ENCODE measurements around the gene SIMC1.

SIMC1 gene

GRCh38 chr5:176371621-176372539 lies 133.7 kb downstream of the SIMC1 start:
- H3K4me3 ChIP-seq (ENCODE audit: low read depth, low read length): no peak overlapping the region
- TF ChIP-seq, protein P1, sequence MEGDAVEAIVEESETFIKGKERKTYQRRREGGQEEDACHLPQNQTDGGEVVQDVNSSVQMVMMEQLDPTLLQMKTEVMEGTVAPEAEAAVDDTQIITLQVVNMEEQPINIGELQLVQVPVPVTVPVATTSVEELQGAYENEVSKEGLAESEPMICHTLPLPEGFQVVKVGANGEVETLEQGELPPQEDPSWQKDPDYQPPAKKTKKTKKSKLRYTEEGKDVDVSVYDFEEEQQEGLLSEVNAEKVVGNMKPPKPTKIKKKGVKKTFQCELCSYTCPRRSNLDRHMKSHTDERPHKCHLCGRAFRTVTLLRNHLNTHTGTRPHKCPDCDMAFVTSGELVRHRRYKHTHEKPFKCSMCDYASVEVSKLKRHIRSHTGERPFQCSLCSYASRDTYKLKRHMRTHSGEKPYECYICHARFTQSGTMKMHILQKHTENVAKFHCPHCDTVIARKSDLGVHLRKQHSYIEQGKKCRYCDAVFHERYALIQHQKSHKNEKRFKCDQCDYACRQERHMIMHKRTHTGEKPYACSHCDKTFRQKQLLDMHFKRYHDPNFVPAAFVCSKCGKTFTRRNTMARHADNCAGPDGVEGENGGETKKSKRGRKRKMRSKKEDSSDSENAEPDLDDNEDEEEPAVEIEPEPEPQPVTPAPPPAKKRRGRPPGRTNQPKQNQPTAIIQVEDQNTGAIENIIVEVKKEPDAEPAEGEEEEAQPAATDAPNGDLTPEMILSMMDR (IDR thresholded peaks at IDR 0.05; ENCODE audit: low read depth, low read length, missing control alignments): no peak
- no peak for DNase-seq (ENCODE audit: low read depth)

DNA sequence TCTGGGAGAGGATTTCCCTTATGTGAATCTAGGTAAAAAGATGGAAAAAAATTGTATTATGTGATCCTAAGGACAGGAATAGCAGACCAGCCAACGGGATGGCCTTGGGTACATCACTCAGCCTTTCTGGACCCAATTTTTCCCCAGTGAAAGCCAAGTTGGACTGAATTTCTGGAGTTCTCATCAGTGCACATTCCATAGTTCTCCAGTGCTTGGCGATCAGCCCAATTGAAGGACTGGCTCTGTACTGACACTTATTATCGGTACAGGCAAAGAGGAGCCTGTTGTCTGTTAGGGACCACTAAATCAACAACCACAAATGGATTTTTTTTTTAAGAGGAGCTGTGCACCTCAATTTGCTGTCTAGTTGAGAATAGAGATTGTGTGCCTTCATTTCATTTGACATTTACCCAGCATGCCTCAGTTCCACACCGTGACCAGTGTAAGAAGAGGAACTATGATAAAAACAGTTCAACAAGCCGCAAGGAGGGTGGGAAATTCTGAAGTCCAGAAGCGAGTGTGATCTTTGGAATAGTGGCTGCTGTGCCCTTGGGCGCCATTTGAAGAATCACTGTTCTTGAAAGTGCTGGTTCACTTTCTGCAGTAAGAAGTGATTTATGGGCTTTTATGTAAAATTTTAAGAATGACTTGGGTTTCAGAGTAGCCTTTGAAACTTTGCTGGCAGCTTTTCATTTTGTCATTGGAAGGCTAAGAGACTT lies 135.0 kb downstream of the SIMC1 start:
- H3K4me3 ChIP-seq (ENCODE audit: low read depth, low read length): no peak overlapping the region
- TF ChIP-seq, protein P1 (IDR thresholded peaks at IDR 0.05; ENCODE audit: low read depth, low read length, missing control alignments): no peak
- DNase-seq (ENCODE audit: low read depth): no peak

DNA sequence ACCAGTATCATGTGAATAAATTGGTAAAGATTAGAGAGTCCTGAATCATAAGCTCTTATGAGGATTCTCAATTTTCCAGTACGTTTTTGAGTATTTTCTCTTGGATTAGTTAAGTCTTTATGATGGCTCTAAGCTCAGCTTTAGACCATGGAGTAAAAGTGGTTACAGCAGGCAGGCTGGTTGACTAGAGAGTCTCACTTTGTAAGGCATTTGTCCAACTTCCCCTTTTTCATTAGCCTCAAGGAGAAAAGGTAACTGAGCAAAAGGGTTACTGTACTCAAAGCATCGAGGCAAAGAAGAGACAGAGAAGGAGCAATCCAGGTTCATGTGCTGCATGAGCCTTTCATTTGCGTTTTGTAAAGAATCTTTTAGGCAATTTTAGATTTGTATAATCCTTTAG lies 141.7 kb downstream of the SIMC1 start:
- DNase-seq (ENCODE audit: low read depth): no peak
- no peak overlapping the region for H3K4me3 ChIP-seq (ENCODE audit: low read depth, low read length)
- TF ChIP-seq, protein P1 (IDR thresholded peaks at IDR 0.05; ENCODE audit: low read depth, low read length, missing control alignments): no peak

DNA sequence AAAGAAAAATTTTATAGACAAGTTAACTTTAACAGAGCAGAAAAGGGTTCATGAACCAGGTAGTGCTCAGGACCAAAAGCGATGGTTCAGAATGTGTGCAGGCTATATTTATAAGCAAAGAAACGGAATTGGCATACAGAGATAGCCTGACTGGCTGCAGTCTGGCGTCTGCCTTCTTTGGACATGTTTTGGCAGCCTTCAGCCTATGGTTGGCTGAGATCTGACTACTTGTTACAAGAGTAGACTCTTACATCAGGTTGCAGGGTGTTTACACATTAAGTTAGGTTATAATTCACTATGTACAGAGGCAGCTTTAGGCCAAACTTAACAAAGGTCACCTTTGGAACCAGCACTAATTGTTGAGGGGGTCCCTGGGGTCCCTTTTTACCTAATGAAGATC lies 143.2 kb downstream of the SIMC1 start:
- TF ChIP-seq, protein P1 (IDR thresholded peaks at IDR 0.05; ENCODE audit: low read depth, low read length, missing control alignments): no peak

GRCh38 chr5:176381979-176382378 lies 143.8 kb downstream of the SIMC1 start:
- TF ChIP-seq, protein P1 (IDR thresholded peaks at IDR 0.05; ENCODE audit: low read depth, low read length, missing control alignments): no peak
- no peak overlapping the region for H3K4me3 ChIP-seq (ENCODE audit: low read depth, low read length)
- DNase-seq (ENCODE audit: low read depth): no peak

More for the DNA sequence above, 143.2 kb downstream of the SIMC1 start:
- DNase-seq (ENCODE audit: low read depth): no peak
- H3K4me3 ChIP-seq (ENCODE audit: low read depth, low read length): no peak overlapping the region

GRCh38 chr5:176382721-176383120 lies 144.5 kb downstream of the SIMC1 start:
- H3K4me3 ChIP-seq (ENCODE audit: low read depth, low read length): no peak overlapping the region
- DNase-seq (ENCODE audit: low read depth): no peak
- TF ChIP-seq, protein P1 (IDR thresholded peaks at IDR 0.05; ENCODE audit: low read depth, low read length, missing control alignments): no peak

All from GM12864 (cell line).